ENCODE measurements around the gene PCED1A. TPM values are rescaled to one million over a fixed set of nuclear protein-coding genes. Genes with fewer than 3 reads are reported as not detected.

Gene PCED1A
- total and polyA plus RNA-seq, 2 of the 13 experiments (the other 11 are each of a cell fraction or from before 2014, with no cell fraction given), result 40.1 to 84.2 TPM

GRCh38 chr20:2840138-2840966 is at the start of gene PCED1A, which contains the start of gene VPS16 (continued):
- peak; percentile 88 for TF ChIP-seq TIGD3 (CRISPR knock-in tag; IDR thresholded peaks at IDR 0.05; ENCODE audit: borderline replicate concordance)
- no peak for TF ChIP-seq ZFP1 (CRISPR knock-in tag; IDR thresholded peaks at IDR 0.05)
- TF ChIP-seq YEATS4 (CRISPR knock-in tag; IDR thresholded peaks at IDR 0.05; ENCODE audit: borderline replicate concordance), result peak; percentile 95
- peak; percentile 95 for TF ChIP-seq GATAD1 (CRISPR knock-in tag; IDR thresholded peaks at IDR 0.05)
- no peak for TF ChIP-seq NR2F2 (IDR thresholded peaks at IDR 0.05; ENCODE audit: borderline replicate concordance, low read depth)
- TF ChIP-seq MTF2 (CRISPR knock-in tag; IDR thresholded peaks at IDR 0.05; ENCODE audit: borderline replicate concordance), result no peak; the same call in 1 of the 2 replicates
- TF ChIP-seq SMAD3 (CRISPR knock-in tag; IDR thresholded peaks at IDR 0.05), result peak; percentile 85
- no peak for TF ChIP-seq NR2F6 (IDR thresholded peaks at IDR 0.05)
- peak; percentile 31; the same call in 1 of the 2 replicates for TF ChIP-seq NR2F6 (CRISPR knock-in tag; IDR thresholded peaks at IDR 0.05)
- TF ChIP-seq HNRNPUL1 (IDR thresholded peaks at IDR 0.05; ENCODE audit: low read depth, low read length), result peak; percentile 70
- peak; percentile 99 for TF ChIP-seq NRL (CRISPR knock-in tag; IDR thresholded peaks at IDR 0.05; ENCODE audit: borderline replicate concordance)
- peak; percentile 98 for TF ChIP-seq TFE3 (CRISPR knock-in tag; IDR thresholded peaks at IDR 0.05)
- peak; percentile 93; the same call in 1 of the 2 replicates for TF ChIP-seq MYNN (CRISPR knock-in tag; IDR thresholded peaks at IDR 0.05; ENCODE audit: low read depth)
- 0 out of 2 replicates have a peak, but pooled peaks have one; percentile 49 for TF ChIP-seq ONECUT2 (CRISPR knock-in tag; IDR thresholded peaks at IDR 0.05)
- TF ChIP-seq IRF1 (CRISPR knock-in tag; IDR thresholded peaks at IDR 0.05; ENCODE audit: low read depth), result peak; percentile 68; the same call in 1 of the 2 replicates
- 0 out of 2 replicates have a peak, but pooled peaks have one; percentile 76 for TF ChIP-seq ZFP36L2 (CRISPR knock-in tag; IDR thresholded peaks at IDR 0.05)
- TF ChIP-seq ZBTB34 (CRISPR knock-in tag; IDR thresholded peaks at IDR 0.05), result 0 out of 2 replicates have a peak, but pooled peaks have one; percentile 36
- peak; percentile 95; the same call in 1 of the 2 replicates for TF ChIP-seq ZNF180 (CRISPR knock-in tag; IDR thresholded peaks at IDR 0.05; ENCODE audit: borderline replicate concordance, low read depth)
- TF ChIP-seq MIXL1 (CRISPR knock-in tag; IDR thresholded peaks at IDR 0.05), result peak; percentile 70; the same call in 1 of the 2 replicates
- 0 out of 2 replicates have a peak, but pooled peaks have one; percentile 75 for TF ChIP-seq ZNF234 (CRISPR knock-in tag; conservative IDR thresholded peaks at IDR 0.05)
- 0 out of 2 replicates have a peak, but pooled peaks have one; percentile 87 for TF ChIP-seq SP140L (CRISPR knock-in tag; IDR thresholded peaks at IDR 0.05; ENCODE audit: borderline replicate concordance)
- TF ChIP-seq ZNF615 (CRISPR knock-in tag; IDR thresholded peaks at IDR 0.05; ENCODE audit: borderline replicate concordance), result no peak
- peak; percentile 95 for TF ChIP-seq ZNF556 (CRISPR knock-in tag; IDR thresholded peaks at IDR 0.05; ENCODE audit: borderline replicate concordance)
- TF ChIP-seq ZNF773 (CRISPR knock-in tag; IDR thresholded peaks at IDR 0.05; ENCODE audit: borderline replicate concordance), result peak; percentile 95; the same call in 1 of the 2 replicates
- TF ChIP-seq ZNF746 (CRISPR knock-in tag; IDR thresholded peaks at IDR 0.05), result peak; percentile 86
- peak; percentile 76 for TF ChIP-seq MEIS2 (CRISPR knock-in tag; IDR thresholded peaks at IDR 0.05)
- no peak for TF ChIP-seq MATR3 (CRISPR knock-in tag; IDR thresholded peaks at IDR 0.05)

All from HepG2 (cell line).